Esophagus squamous epithelium (tissue), 5 donors: Measurements from ENCODE around the gene STXBP5L. TPM values are rescaled to one million over a fixed set of nuclear protein-coding genes. Genes with fewer than 3 reads are reported as not detected.
"Not testable (repeated sequence)": the region's sequence is repeated elsewhere in the genome, so short reads cannot be mapped to it uniquely, and the experiment has no call there.

Experiments used
- DNase-seq: peaks from one replicate; lab custom pipeline; 2025; lab: John Stamatoyannopoulos, UW
- H3K27ac ChIP-seq, 4 donors: fragments of 200-600 bp; sonication (generic); one replicate each; pipeline ENCODE4 v1.5.1; 2016 to 2019; ENCODE audit warnings: mild to moderate bottlenecking in 1 of 4
- H3K27me3 ChIP-seq, 4 donors: fragments of 200-600 bp; sonication (generic); 1 replicate in 3 of 4; 2 replicates in 1 of 4; pipeline versions ENCODE4 v1.5.1 to v1.6.0; 2017 to 2021; ENCODE audit warnings: antibody characterized with exemption in 1 of 4
- H3K36me3 ChIP-seq, 3 donors: fragments of 200-600 bp; sonication (generic); one replicate each; pipeline ENCODE4 v1.5.1; 2016 to 2019
- H3K4me1 ChIP-seq, 3 donors: fragments of 200-600 bp; sonication (generic); one replicate each; pipeline ENCODE4 v1.5.1; 2017 to 2019
- H3K4me3 ChIP-seq, 4 donors: fragments of 200-600 bp; sonication (generic); 1 replicate in 3 of 4; 2 replicates in 1 of 4; pipeline ENCODE4 v1.5.1; 2016 to 2019; ENCODE audit warnings: mild to moderate bottlenecking in 2 of 4, moderate library complexity in 1 of 4
- H3K9me3 ChIP-seq, 3 donors: fragments of 200-600 bp; sonication (generic); one replicate each; pipeline ENCODE4 v1.5.1; 2016 to 2019
- CTCF ChIP-seq, 6 experiments: fragments of 450-650 bp in 4 of 6; fragments of 200-600 bp in 2 of 6; sonication (generic) in 2 of 6; IDR thresholded peaks; one replicate each; pipeline ENCODE4 v1.5.1; 2016 to 2019; ENCODE audit warnings: antibody characterized with exemption in 6 of 6, mild to moderate bottlenecking in 4 of 6, moderate library complexity in 4 of 6
- POLR2A ChIP-seq, 4 donors: fragments of 450-650 bp; IDR thresholded peaks; one replicate each; pipeline ENCODE4 v1.6.1; 2017; ENCODE audit warnings: antibody characterized with exemption in 4 of 4, mild to moderate bottlenecking in 4 of 4, moderate library complexity in 3 of 4
- WGBS, 2 donors: methylation state at CpG; one replicate each; pipeline ENCODE4 v1.1.5; 2018; 5-methylcytosine and 5-hydroxymethylcytosine counted together
- intact Hi-C: fragments of 100-400 bp; cut with DNase I; formaldehyde crosslinking; loops from one replicate; pipeline ENCODE4 v1.15.0; 2022
- total RNA-seq, 4 donors: library from RNA; depleted of rRNA; stranded (reverse); fragments of >200 nt; gene quantifications; one replicate each; pipeline ENCODE4 v1.1.0, GENCODE V29; 2016
- donor health status: DM: yes; HTN: yes; CAD: no.

STXBP5L gene
- total RNA-seq, 4 donors from 2014 or later: 0.04 to 1.9 (median 0.18) TPM; not detected in 1

DNA sequence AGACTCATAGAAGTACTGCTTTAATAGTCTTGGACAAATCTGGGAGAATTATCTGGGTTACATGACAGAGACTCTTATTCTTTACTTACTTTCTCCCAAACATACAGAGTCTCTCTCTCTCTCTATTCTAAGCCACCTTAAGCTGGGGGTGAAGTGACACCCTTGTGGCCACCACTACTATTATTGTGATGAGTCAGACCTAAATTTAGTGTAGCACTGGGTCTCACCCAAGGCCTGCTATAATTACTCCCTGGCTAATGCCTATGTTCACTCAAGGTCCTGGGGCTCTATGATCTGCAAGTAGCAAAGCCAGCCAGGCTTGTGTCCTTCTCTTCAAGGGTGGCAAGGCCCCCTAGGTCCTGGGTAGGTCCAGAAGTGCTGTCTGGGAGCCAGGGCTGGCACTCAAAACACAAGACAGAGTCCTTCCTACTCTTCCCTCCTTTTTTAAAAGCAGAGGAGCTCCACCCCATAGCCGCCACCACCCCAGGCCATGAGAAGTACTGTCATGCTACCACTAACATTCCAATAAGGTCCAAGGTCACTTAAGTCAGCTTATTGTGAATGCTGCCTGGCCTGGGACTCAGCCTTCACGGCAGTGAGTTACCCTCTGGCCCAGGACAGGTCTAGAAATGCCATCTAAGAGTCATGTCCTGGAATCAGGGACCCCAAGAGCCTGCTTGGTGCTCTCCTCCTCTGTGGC, 454.2 kb downstream of the STXBP5L start:
- no peaks in the 10 kb centered on the region for H3K9me3 ChIP-seq
- H3K4me3 ChIP-seq: no peak overlapping the region
- no peaks in the 10 kb centered on the region for H3K36me3 ChIP-seq
- TF ChIP-seq CTCF (IDR thresholded peaks at IDR 0.05): no peak
- no peak for TF ChIP-seq POLR2A (IDR thresholded peaks at IDR 0.05)
- intact Hi-C loops: no loop called here
- DNase-seq: no peak
- H3K27me3 ChIP-seq: no peaks in the 10 kb centered on the region
- no peaks in the 10 kb centered on the region for H3K4me1 ChIP-seq
- no CpG with 5 or more reads among the region's 2 CpGs for WGBS, 2 donors
- H3K27ac ChIP-seq: no peak overlapping the region

- H3K9me3 ChIP-seq, H3K27me3 ChIP-seq, H3K36me3 ChIP-seq, DNase-seq, H3K4me3 ChIP-seq, H3K4me1 ChIP-seq, H3K27ac ChIP-seq, intact Hi-C loops: not testable (repeated sequence)
- 71 to 73% methylated on average over 3 of the region's 3 CpGs for WGBS, 2 donors
These were observed 480.3 kb downstream of the STXBP5L start for GRCh38 chr3:121388308-121388707.

GRCh38 chr3:121395967-121396366, 488.0 kb downstream of the STXBP5L start:
- H3K4me3 ChIP-seq, DNase-seq, H3K27me3 ChIP-seq, H3K9me3 ChIP-seq, H3K36me3 ChIP-seq, H3K27ac ChIP-seq, H3K4me1 ChIP-seq, intact Hi-C loops: not testable (repeated sequence)
- WGBS, 2 donors: no CpG with 5 or more reads among the region's 1 CpG

DNA sequence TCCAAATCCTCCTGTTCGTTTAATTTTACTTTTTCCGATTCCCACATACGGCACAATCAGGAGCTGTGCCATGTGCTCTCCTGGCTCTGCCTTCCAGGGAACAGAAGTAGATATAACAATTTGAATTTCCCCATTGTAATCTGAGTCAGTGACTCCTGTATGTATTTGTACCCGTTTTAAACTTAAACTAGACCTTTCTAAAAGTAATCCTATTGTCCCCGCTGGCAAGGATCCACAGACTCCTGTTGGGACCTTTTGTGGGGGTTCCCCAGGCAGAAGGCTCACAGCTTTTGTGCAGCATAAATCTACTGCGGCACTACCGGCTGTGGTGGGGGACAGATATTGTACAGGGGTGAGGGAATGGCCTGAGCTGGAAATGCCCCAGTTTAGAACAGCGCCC, 490.0 kb downstream of the STXBP5L start:
- intact Hi-C loops, H3K4me3 ChIP-seq, H3K27me3 ChIP-seq, H3K4me1 ChIP-seq, H3K9me3 ChIP-seq, H3K36me3 ChIP-seq, H3K27ac ChIP-seq, DNase-seq: not testable (repeated sequence)
- 60 to 69% methylated on average over 8 of the region's 8 CpGs for WGBS, 2 donors

DNA sequence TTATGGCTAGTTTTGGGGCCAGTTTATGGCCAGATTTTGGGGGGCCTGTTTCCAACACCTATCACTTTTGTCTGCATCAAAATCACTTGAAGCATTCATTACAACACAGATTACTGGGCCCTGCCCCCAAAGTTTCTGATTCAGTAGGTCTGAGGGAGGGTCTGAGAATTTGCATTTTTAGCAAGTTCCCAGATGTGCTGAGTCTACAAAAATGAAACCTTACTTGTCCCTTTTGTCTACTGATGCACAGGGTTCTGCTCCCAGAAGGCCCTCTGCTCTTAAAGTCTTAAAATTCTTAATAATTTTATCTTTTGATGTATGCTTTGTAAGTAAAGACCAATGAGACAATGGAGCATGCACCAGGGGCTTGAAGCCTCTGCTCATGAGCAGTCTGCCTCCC, 491.8 kb downstream of the STXBP5L start:
- Histone ChIP-seq H3K4me3 (no peak overlapping the region), H3K27me3 (no peaks in the 10 kb centered on the region), H3K4me1 (no peaks in the 10 kb centered on the region), H3K9me3 (no peaks in the 10 kb centered on the region), H3K36me3 (no peaks in the 10 kb centered on the region), H3K27ac (no peak overlapping the region)
- no peak for DNase-seq
- no peak for TF ChIP-seq CTCF (IDR thresholded peaks at IDR 0.05)
- no peak for TF ChIP-seq POLR2A (IDR thresholded peaks at IDR 0.05)
- intact Hi-C loops: no loop called here

- Histone ChIP-seq H3K4me1 (no peaks in the 10 kb centered on the region), H3K27ac (no peak overlapping the region), H3K9me3 (no peaks in the 10 kb centered on the region), H3K36me3 (no peaks in the 10 kb centered on the region), H3K4me3 (no peak overlapping the region), H3K27me3 (no peaks in the 10 kb centered on the region)
- intact Hi-C loops: no loop called here
- no peak for DNase-seq
- TF ChIP-seq CTCF (IDR thresholded peaks at IDR 0.05) (no peak), POLR2A (IDR thresholded peaks at IDR 0.05) (no peak)
- WGBS, 2 donors: 44 to 45% methylated on average over 1 of the region's 1 CpG
These were observed 497.6 kb downstream of the STXBP5L start for GRCh38 chr3:121405631-121406030.

DNA sequence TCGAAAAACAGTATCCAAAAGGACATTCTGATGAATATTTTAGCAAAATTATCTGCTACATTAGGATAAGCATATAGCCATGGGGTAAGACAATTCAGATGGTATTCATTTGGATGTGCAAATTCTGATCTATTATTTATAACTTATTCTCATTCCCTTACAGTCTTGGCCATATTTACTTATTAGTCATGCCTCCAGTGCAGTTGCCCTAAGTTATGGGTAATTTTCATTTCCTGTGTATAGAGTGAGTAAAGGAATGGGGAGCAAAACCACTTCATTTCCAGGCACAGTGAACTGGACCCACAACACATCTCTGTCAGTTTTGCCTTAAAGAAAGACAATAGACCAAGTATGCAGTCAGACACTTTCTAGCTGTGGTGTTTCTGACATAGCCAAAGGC, 503.5 kb downstream of the STXBP5L start:
- WGBS, 2 donors: 70 to 88% methylated on average over 1 of the region's 1 CpG
- intact Hi-C loops: no loop called here

More for the DNA sequence above, 503.5 kb downstream of the STXBP5L start:
- Histone ChIP-seq H3K36me3 (no peaks in the 10 kb centered on the region), H3K27me3 (no peaks in the 10 kb centered on the region), H3K27ac (no peak overlapping the region), H3K9me3 (no peaks in the 10 kb centered on the region), H3K4me1 (no peaks in the 10 kb centered on the region), H3K4me3 (no peak overlapping the region)
- DNase-seq: no peak
- TF ChIP-seq POLR2A (IDR thresholded peaks at IDR 0.05) (no peak), CTCF (IDR thresholded peaks at IDR 0.05) (no peak)
